Osteoblast (primary cell): ENCODE results near the gene MAB21L4. TPM values are rescaled to one million over a fixed set of nuclear protein-coding genes. Genes with fewer than 3 reads are reported as not detected.

ENCODE experiments used
- DNase-seq: peaks from one replicate; pipeline ENCODE4 v3.0.0; 2011; ENCODE audit warnings: low spot score, mixed read lengths; ENCODE audit not compliant: insufficient read length; ENCODE audit errors: missing footprints
- H2AFZ ChIP-seq: 2 replicates; pipeline ENCODE4 v1.6.0; 2011; ENCODE audit warnings: mild to moderate bottlenecking, low read length
- H3K27ac ChIP-seq: 2 replicates; pipeline ENCODE4 v1.5.1; 2011; ENCODE audit warnings: mild to moderate bottlenecking, low read depth, low read length, moderate library complexity
- H3K27me3 ChIP-seq: 2 replicates; pipeline ENCODE4 v1.6.0; 2012; ENCODE audit warnings: mild to moderate bottlenecking, control low read depth, inconsistent platforms, low read length, moderate library complexity; ENCODE audit not compliant: insufficient read depth
- H3K36me3 ChIP-seq: 2 replicates; pipeline ENCODE4 v1.5.1; 2011; ENCODE audit warnings: mild to moderate bottlenecking, low read length, control low read depth, moderate library complexity; ENCODE audit not compliant: insufficient read depth
- H3K4me1 ChIP-seq: 2 replicates; pipeline ENCODE4 v1.5.1; 2011; ENCODE audit warnings: mild to moderate bottlenecking, low read length, control low read depth, moderate library complexity; ENCODE audit not compliant: insufficient read depth
- H3K4me2 ChIP-seq: 2 replicates; pipeline ENCODE4 v1.6.0; 2011; ENCODE audit warnings: mild to moderate bottlenecking, low read length; ENCODE audit not compliant: insufficient read depth
- H3K4me3 ChIP-seq: fragments of 200-600 bp; sonication (generic); 3 replicates; pipeline ENCODE4 v1.5.1; 2012; ENCODE audit warnings: mild to moderate bottlenecking, low read length, inconsistent platforms; ENCODE audit not compliant: insufficient read depth
- H3K79me2 ChIP-seq: 2 replicates; pipeline ENCODE4 v1.6.0; 2012; ENCODE audit warnings: mild to moderate bottlenecking, low read length, control low read depth, inconsistent platforms; ENCODE audit not compliant: insufficient read depth
- H3K9me3 ChIP-seq: 2 replicates; pipeline ENCODE4 v1.5.1; 2011; ENCODE audit warnings: low read depth, low read length, control low read depth
- H4K20me1 ChIP-seq: 2 replicates; pipeline ENCODE4 v1.6.0; 2012; ENCODE audit warnings: mild to moderate bottlenecking, low read length, control low read depth; ENCODE audit not compliant: insufficient read depth
- CTCF ChIP-seq: IDR thresholded peaks from 2 replicates; pipeline ENCODE4 v1.5.1; 2011; ENCODE audit warnings: mild to moderate bottlenecking, low read depth, low read length, moderate library complexity; ENCODE audit errors: extremely low read depth
- total RNA-seq: library from RNA; depleted of rRNA; stranded (reverse); fragments of >200 nt; gene quantifications from 2 replicates; pipeline ENCODE4 v1.2.3, GENCODE V29; 2012

The MAB21L4 gene
- total RNA-seq, 1 donor: not detected

GRCh38 chr2:240901986-240902614 is 6.1 kb upstream of the MAB21L4 start:
- H3K4me3 ChIP-seq: no peak overlapping the region
- no peaks in the 10 kb centered on the region for H4K20me1 ChIP-seq
- H3K36me3 ChIP-seq: no peaks in the 10 kb centered on the region
- no peak overlapping the region for H3K27ac ChIP-seq
- no peaks in the 10 kb centered on the region for H3K9me3 ChIP-seq
- no peak for DNase-seq
- TF ChIP-seq CTCF: no peak
- no peak overlapping the region for H2AFZ ChIP-seq
- H3K4me1 ChIP-seq: no peaks in the 10 kb centered on the region
- no peaks in the 10 kb centered on the region for H3K79me2 ChIP-seq
- no peak overlapping the region for H3K4me2 ChIP-seq
- peaks cover 12% of the 10 kb centered on the region for H3K27me3 ChIP-seq

- no peak for DNase-seq
- peaks cover under 1% of the 10 kb centered on the region for H3K27me3 ChIP-seq
- H3K27ac ChIP-seq: no peak overlapping the region
- no peak overlapping the region for H3K4me2 ChIP-seq
- no peak overlapping the region for H3K4me3 ChIP-seq
- no peaks in the 10 kb centered on the region for H3K9me3 ChIP-seq
- no peaks in the 10 kb centered on the region for H3K36me3 ChIP-seq
- H3K79me2 ChIP-seq: no peaks in the 10 kb centered on the region
- H3K4me1 ChIP-seq: no peaks in the 10 kb centered on the region
- no peak overlapping the region for H2AFZ ChIP-seq
- TF ChIP-seq CTCF: no peak
- H4K20me1 ChIP-seq: no peaks in the 10 kb centered on the region
Observed at GRCh38 chr2:240900141-240900860, 4.3 kb upstream of the MAB21L4 start.

- H4K20me1 ChIP-seq: no peaks in the 10 kb centered on the region
- no peak overlapping the region for H3K27ac ChIP-seq
- no peak overlapping the region for H3K4me2 ChIP-seq
- DNase-seq: no peak
- no peak overlapping the region for H2AFZ ChIP-seq
- H3K79me2 ChIP-seq: no peaks in the 10 kb centered on the region
- no peaks in the 10 kb centered on the region for H3K9me3 ChIP-seq
- H3K4me1 ChIP-seq: no peaks in the 10 kb centered on the region
- H3K4me3 ChIP-seq: no peak overlapping the region
- H3K36me3 ChIP-seq: no peaks in the 10 kb centered on the region
- H3K27me3 ChIP-seq: no peaks in the 10 kb centered on the region
- TF ChIP-seq CTCF: no peak
Observed at GRCh38 chr2:240899468-240899865, 3.5 kb upstream of the MAB21L4 start.

- Histone ChIP-seq H3K79me2 (no peaks in the 10 kb centered on the region), H3K27ac (no peak overlapping the region), H2AFZ (peak overlapping the region; percentile 41), H3K27me3 (no peaks in the 10 kb centered on the region), H3K4me1 (no peaks in the 10 kb centered on the region), H4K20me1 (no peaks in the 10 kb centered on the region), H3K9me3 (no peaks in the 10 kb centered on the region), H3K4me2 (no peak overlapping the region), H3K36me3 (no peaks in the 10 kb centered on the region), H3K4me3 (no peak overlapping the region)
- TF ChIP-seq CTCF: no peak
- DNase-seq: peak; percentile 92
Observed at GRCh38 chr2:240898731-240899467, 2.9 kb upstream of the MAB21L4 start.
